HepG2 (cell line): Measurements from ENCODE around the gene EGR1. TPM values are rescaled to one million over a fixed set of nuclear protein-coding genes. Genes with fewer than 3 reads are reported as not detected.

Source experiments
- ATAC-seq: fragments of 200-7000 bp; cut with Tn5 transposase; 3 replicates; pipeline ENCODE4 v1.9.1; 2020; ENCODE audit warnings: mild to moderate bottlenecking, moderate library complexity
- BruUV-seq: library from RNA; stranded (reverse); fragments of 400-500 nt; replicated peaks from 2 replicates; lab custom pipeline; 2021; lab: Mats Ljungman, UMichigan
- CTCF ChIA-PET: fragments of 300-600 bp; formaldehyde crosslinking; extraction: SDS; loops from one replicate; lab custom pipeline; 2021; ENCODE audit warnings: low total read pairs, inconsistent platforms, low intra/inter-chr PET ratio; lab: Yijun Ruan, JAX
- POLR2A ChIA-PET: fragments of 350-600 bp; sonication (Branson Sonifier 250); formaldehyde crosslinking; loops from one replicate; lab custom pipeline; 2020; ENCODE audit warnings: antibody characterized with exemption, inconsistent platforms; lab: Yijun Ruan, JAX
- DNase-seq: peaks from one replicate; pipeline ENCODE4 v3.0.0-alpha.2; 2015; ENCODE audit warnings: low spot score
- FAIRE-seq: peaks from 3 replicates; lab custom pipeline; 2011; peaks lifted over from hg19 to GRCh38; lab: Jason Lieb, UNC
- H2AFZ ChIP-seq: one replicate; pipeline ENCODE4 v1.6.1; 2011; ENCODE audit warnings: low read length, inconsistent platforms
- H3K27ac ChIP-seq: fragments of 300-600 bp; 3 replicates; pipeline ENCODE4 v1.8.0; 2011; ENCODE audit warnings: mixed run types, mild to moderate bottlenecking, mixed read lengths, low read length, inconsistent platforms; ENCODE audit not compliant: insufficient read depth; ENCODE audit errors: extremely low read length
- H3K27me3 ChIP-seq, 2 experiments: fragments of 200-600 bp in 1 of 2; 2 replicates in 1 of 2; 3 replicates in 1 of 2; pipeline versions ENCODE4 v1.6.0 to v1.8.0; 2011; ENCODE audit warnings: low read length in 2 of 2, mild to moderate bottlenecking in 2 of 2, moderate library complexity in 2 of 2, inconsistent platforms in 1 of 2; ENCODE audit not compliant: insufficient read depth in 2 of 2, control insufficient read depth in 1 of 2
- H3K36me3 ChIP-seq, 2 experiments: fragments of 200-600 bp in 1 of 2; replicated peaks in 1 of 2; 2 replicates in 1 of 2; 3 replicates in 1 of 2; pipeline versions ENCODE4 v1.5.1 to v1.8.0; 2011; ENCODE audit warnings: low read length in 2 of 2, inconsistent platforms in 1 of 2; ENCODE audit not compliant: insufficient read depth in 2 of 2, control insufficient read depth in 1 of 2
- H3K4me1 ChIP-seq: 2 replicates; pipeline ENCODE4 v1.5.1; 2012; ENCODE audit warnings: low read length, inconsistent platforms; ENCODE audit not compliant: insufficient read depth
- H3K4me2 ChIP-seq: 2 replicates; pipeline ENCODE4 v1.6.0; 2011; ENCODE audit warnings: low read depth, low read length, inconsistent platforms
- H3K4me3 ChIP-seq, 3 experiments: fragments of 200-600 bp in 1 of 3; sonication (generic), shearing (Covaris generic) in 1 of 3; replicated peaks in 1 of 3; 2 replicates each; pipeline ENCODE4 v1.5.1; 2011 to 2016; ENCODE audit warnings: low read length in 3 of 3, inconsistent platforms in 2 of 3, low read depth in 2 of 3, mild to moderate bottlenecking in 2 of 3, control low read depth in 1 of 3, mixed read lengths in 1 of 3; ENCODE audit not compliant: insufficient read depth in 1 of 3
- H3K79me2 ChIP-seq: one replicate; pipeline ENCODE4 v1.6.1; 2011; ENCODE audit warnings: low read length, inconsistent platforms; ENCODE audit not compliant: insufficient read depth
- H3K9ac ChIP-seq: 2 replicates; pipeline ENCODE4 v1.6.0; 2011; ENCODE audit warnings: mild to moderate bottlenecking, low read depth, low read length, inconsistent platforms; ENCODE audit not compliant: insufficient read depth
- H3K9me3 ChIP-seq: 2 replicates; pipeline ENCODE4 v1.5.1; 2012; ENCODE audit warnings: mild to moderate bottlenecking, low read length
- H4K20me1 ChIP-seq: 2 replicates; pipeline ENCODE4 v1.6.0; 2011; ENCODE audit warnings: inconsistent platforms, mild to moderate bottlenecking, low read length, moderate library complexity; ENCODE audit not compliant: insufficient read depth
- AGO1 ChIP-seq: fragments of 200-400 bp; formaldehyde crosslinking; IDR thresholded peaks from 2 replicates; pipeline ENCODE4 v1.6.1; 2017; ENCODE audit warnings: mild to moderate bottlenecking, low read depth, low read length, moderate library complexity; ENCODE audit not compliant: poor library complexity, severe bottlenecking
- BCL3 ChIP-seq: sonication (generic); formaldehyde crosslinking; IDR thresholded peaks from 2 replicates; pipeline ENCODE4 v1.5.1; 2020; ENCODE audit warnings: mild to moderate bottlenecking, missing genetic modification reagents, moderate library complexity
- HNRNPK ChIP-seq: fragments of 200-400 bp; formaldehyde crosslinking; IDR thresholded peaks from 2 replicates; pipeline ENCODE4 v1.6.1; 2018; ENCODE audit warnings: low read length, low read depth, moderate library complexity, mild to moderate bottlenecking; ENCODE audit not compliant: poor library complexity, severe bottlenecking
- MTA1 ChIP-seq: sonication (generic); formaldehyde crosslinking; IDR thresholded peaks from 2 replicates; pipeline ENCODE4 v1.4.0; 2020; ENCODE audit warnings: missing genetic modification reagents, mild to moderate bottlenecking, borderline replicate concordance
- NFE2L1 ChIP-seq: sonication (generic); formaldehyde crosslinking; IDR thresholded peaks from 2 replicates; pipeline ENCODE4 v1.4.0; 2020; ENCODE audit warnings: missing genetic modification reagents, mild to moderate bottlenecking, borderline replicate concordance
- POLR2AphosphoS2 ChIP-seq: IDR thresholded peaks from 2 replicates; pipeline ENCODE4 v1.6.1; 2011; ENCODE audit warnings: low read depth, low read length, improper control_type of control experiment
- SETDB1 ChIP-seq: sonication (generic); formaldehyde crosslinking; IDR thresholded peaks from 2 replicates; pipeline ENCODE4 v1.5.1; 2020; ENCODE audit warnings: missing genetic modification reagents, mild to moderate bottlenecking, borderline replicate concordance
- SIN3A ChIP-seq: IDR thresholded peaks from 2 replicates; pipeline ENCODE4 v1.6.1; 2011; ENCODE audit warnings: low read depth, mild to moderate bottlenecking, control low read depth, low read length, borderline replicate concordance
- ZBTB40 ChIP-seq, 2 experiments: fragments of 450-650 bp in 1 of 2; sonication (generic) in 1 of 2; formaldehyde crosslinking in 1 of 2; IDR thresholded peaks; 2 replicates each; pipeline versions ENCODE4 v1.6.1 to v1.8.0; 2016 to 2022; ENCODE audit warnings: antibody characterized with exemption in 1 of 2, mild to moderate bottlenecking in 1 of 2, missing genetic modification reagents in 1 of 2
- ZFYVE20 ChIP-seq: sonication (generic); formaldehyde crosslinking; IDR thresholded peaks from 2 replicates; pipeline ENCODE4 v1.8.0; 2023; ENCODE audit warnings: low read depth, mild to moderate bottlenecking, moderate library complexity, missing genetic modification reagents, borderline replicate concordance
- ZIK1 ChIP-seq: sonication (generic); formaldehyde crosslinking; IDR thresholded peaks from 2 replicates; pipeline ENCODE4 v1.5.0; 2020; ENCODE audit warnings: mild to moderate bottlenecking, low read depth, missing genetic modification reagents, borderline replicate concordance
- WGBS: methylation state at CpG from one replicate; pipeline ENCODE4 v1.1.6; 2017; ENCODE audit warnings: low lambda C conversion rate; 5-methylcytosine and 5-hydroxymethylcytosine counted together
- in situ Hi-C: cut with HindIII; loops from 2 replicates; pipeline ENCODE4 v1.10.0; 2017; ENCODE audit warnings: low pct_unique_long_range_greater_than_20kb; ENCODE audit not compliant: extremely low pct_ligation_motif_present
- intact Hi-C: fragments of 100-400 bp; cut with micrococcal nuclease; formaldehyde crosslinking; loops from one replicate; pipeline ENCODE4 v1.10.0; 2022; ENCODE audit not compliant: unreplicated experiment
- polyA plus RNA-seq, 8 experiments: library from polyadenylated mRNA; depleted of rRNA in 3 of 8; stranded (reverse) in 7 of 8; unstranded in 1 of 8; fragments of >200 nt; fragmentation: Illumina TruSeq in 4 of 8; extraction: Trizol in 4 of 8; gene quantifications; 2 replicates each; pipeline versions ENCODE4 v1.2.1 to v1.2.3, GENCODE V29; 2011 to 2016; ENCODE audit warnings: low read depth in 4 of 8, missing spikeins in 1 of 8, mixed read lengths in 1 of 8; ENCODE audit not compliant: insufficient read depth in 1 of 8
- total RNA-seq, 5 experiments: library from RNA; depleted of rRNA; stranded (reverse); fragments of >200 nt; fragmentation: Illumina TruSeq; extraction: Trizol; gene quantifications; 2 replicates each; pipeline ENCODE4 v1.2.3, GENCODE V29; 2016; ENCODE audit warnings: low read depth in 1 of 5

EGR1 gene
- total and polyA plus RNA-seq, 2 of the 13 experiments (the other 11 are each of a cell fraction or from before 2014, with no cell fraction given), result 4.1 to 4.5 TPM

- Histone ChIP-seq H3K9ac (no peak overlapping the region), H3K4me2 (no peak overlapping the region), H3K79me2 (peaks cover 3% of the 10 kb centered on the region), H3K4me3 (no peak overlapping the region), H2AFZ (no peak overlapping the region), H4K20me1 (peaks cover 3% of the 10 kb centered on the region; the same call in 1 of the 2 replicates), H3K4me1 (peaks cover 51% of the 10 kb centered on the region), H3K36me3 (peaks cover 0 to 7% of the 10 kb centered on the region in 2 experiments; a peak in 2 of 5 replicates), H3K27ac (no peak overlapping the region), H3K27me3 (0 out of 5 replicates have a peak, but pooled peaks cover 0 to 2% of the 10 kb centered on the region in 2 experiments), H3K9me3 (no peaks in the 10 kb centered on the region)
- ATAC-seq (no peak), DNase-seq (no peak), FAIRE-seq (no peak)
- CTCF ChIA-PET, result no interaction called here
- BruUV-seq, result no TSS peak
- WGBS, result 76% methylated on average over 7 of the region's 7 CpGs
- POLR2A ChIA-PET, result interaction anchor here (1.4 to 1.5 kb wide), 2 partner anchors 36 to 83 kb away, joined by 3 to 4 read pairs; no protein-coding TSS in a partner anchor
- intact Hi-C loops (no loop called here), in situ Hi-C loops (loop anchor here (5.0 kb wide), 1 partner anchor 34 kb away; no protein-coding TSS in a partner anchor)
- TF ChIP-seq BCL3 (CRISPR knock-in tag) (no peak), MTA1 (no peak), SIN3A (no peak), POLR2AphosphoS2 (peak; percentile 90), NFE2L1 (CRISPR knock-in tag) (no peak), SETDB1 (CRISPR knock-in tag) (no peak), HNRNPK (peak; percentile 27), ZFYVE20 (CRISPR knock-in tag) (no peak), ZBTB40 (IDR thresholded peaks at IDR 0.05) (no peak), ZBTB40 (CRISPR knock-in tag; IDR thresholded peaks at IDR 0.05) (no peak), ZIK1 (no peak), AGO1 (peak; percentile 94)
Observed at GRCh38 chr5:138468133-138468965, 3.1 kb downstream of the EGR1 start.
